GM12892 (cell line): ENCODE results near the gene PIK3C2A.
"Not testable (repeated sequence)": the region's sequence is repeated elsewhere in the genome, so short reads cannot be mapped to it uniquely, and the experiment has no call there.

Experiments
- POLR2AphosphoS5 ChIP-seq: IDR thresholded peaks from 2 replicates; pipeline ENCODE4 v1.6.1; 2011; ENCODE audit warnings: low read depth, low read length, control low read depth
- TAF1 ChIP-seq: IDR thresholded peaks from 2 replicates; pipeline ENCODE4 v1.6.1; 2011; ENCODE audit warnings: low read depth, mild to moderate bottlenecking, control low read depth, low read length, borderline replicate concordance

DNA sequence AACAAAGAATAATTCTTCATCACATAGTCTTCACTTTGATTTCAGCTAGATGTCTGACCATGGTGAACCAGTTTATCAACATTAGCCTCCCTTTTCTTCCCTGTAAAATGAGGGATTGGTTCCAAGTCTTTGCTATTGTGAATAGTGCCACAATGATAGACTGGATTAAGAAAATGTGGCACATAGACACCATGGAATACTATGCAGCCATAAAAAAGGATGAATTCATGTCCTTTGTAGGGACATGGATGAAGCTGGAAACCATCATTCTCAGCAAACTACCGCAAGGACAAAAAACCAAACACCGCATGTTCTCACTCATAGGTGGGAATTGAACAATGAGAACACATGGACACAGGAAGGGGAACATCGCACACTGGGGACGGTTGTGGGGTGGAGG lies 35.2 kb upstream of the PIK3C2A start:
- TF ChIP-seq TAF1, POLR2AphosphoS5: not testable (repeated sequence)
